Kidney (tissue), 14 donors: ENCODE data around the gene OR13D1. TPM values are rescaled to one million over a fixed set of nuclear protein-coding genes. Genes with fewer than 3 reads are reported as not detected.
"Not testable (repeated sequence)": the region's sequence is repeated elsewhere in the genome, so short reads cannot be mapped to it uniquely, and the experiment has no call there.

Experiments
- DNase-seq, 5 donors: peaks; one replicate each; pipeline ENCODE4 v3.0.0-alpha.2; 2013 to 2020
- FAIRE-seq: peaks from 2 replicates; lab custom pipeline; 2012; peaks lifted over from hg19 to GRCh38; lab: Jason Lieb, UNC
- H3K27ac ChIP-seq, 2 donors: one replicate each; pipeline ENCODE4 v1.7.0; 2013; ENCODE audit warnings: low read depth in 2 of 2, low read length in 2 of 2, inconsistent platforms in 1 of 2
- H3K27me3 ChIP-seq: one replicate; pipeline ENCODE4 v1.7.1; 2013; ENCODE audit warnings: low read length, inconsistent platforms; ENCODE audit not compliant: control insufficient read depth, insufficient read depth
- H3K36me3 ChIP-seq, 3 donors: one replicate each; pipeline versions ENCODE4 v1.7.0 to v1.7.1; 2013; ENCODE audit warnings: low read length in 3 of 3, control low read depth in 1 of 3, inconsistent platforms in 1 of 3; ENCODE audit not compliant: insufficient read depth in 3 of 3, control insufficient read depth in 2 of 3
- H3K4me1 ChIP-seq, 3 donors: one replicate each; pipeline versions ENCODE4 v1.7.0 to v1.7.1; 2013; ENCODE audit warnings: low read length in 3 of 3, inconsistent platforms in 1 of 3, low read depth in 1 of 3; ENCODE audit not compliant: control insufficient read depth in 2 of 3, insufficient read depth in 2 of 3
- H3K4me3 ChIP-seq, 3 donors: one replicate each; pipeline versions ENCODE4 v1.7.0 to v1.8.1; 2013; ENCODE audit warnings: low read length in 3 of 3, control low read depth in 1 of 3, inconsistent platforms in 1 of 3
- H3K9ac ChIP-seq, 3 donors: one replicate each; pipeline versions ENCODE4 v1.7.0 to v1.7.1; 2013; ENCODE audit warnings: low read length in 3 of 3, control low read depth in 1 of 3, inconsistent platforms in 1 of 3
- H3K9me3 ChIP-seq, 3 donors: one replicate each; pipeline versions ENCODE4 v1.7.0 to v1.7.1; 2013; ENCODE audit warnings: low read length in 3 of 3, control low read depth in 1 of 3, inconsistent platforms in 1 of 3; ENCODE audit not compliant: control insufficient read depth in 2 of 3, insufficient read depth in 1 of 3
- intact Hi-C: fragments of 100-400 bp; cut with DNase I; formaldehyde crosslinking; loops from one replicate; pipeline ENCODE4 v1.11.1; 2022
- polyA plus RNA-seq: library from polyadenylated mRNA; stranded (reverse); fragments of 350-450 nt; fragmentation: Illumina TruSeq; extraction: RNeasy Lipid Tissue Mini Kit (QIAGEN cat#74804); gene quantifications from one replicate; pipeline ENCODE4 v1.2.3, GENCODE V29; 2014; ENCODE audit warnings: low read depth, low replicate concordance; ENCODE audit not compliant: insufficient read depth
- total RNA-seq: library from RNA; stranded (reverse); fragmentation: NEBNext Ultra II Directional; extraction: Animal tissue kit (Norgen Biotek cat#: 25700); gene quantifications from one replicate; pipeline ENCODE4 v1.2.1, GENCODE V29; 2021
- TF ChIP-seq, protein P1 (sequence below): IDR thresholded peaks from 3 replicates; pipeline ENCODE4 v1.5.1; 2012; ENCODE audit warnings: mild to moderate bottlenecking, moderate library complexity, borderline replicate concordance; ENCODE audit not compliant: insufficient read depth; ENCODE audit errors: extremely low read depth
- donor health status: control.
- donor health status: control.
- donor health status: control.
- donor health status: control.
- donor health status: control.
- donor health status: DM: yes; HTN: yes; CAD: no.
- donor health status: Normal renal cell carcinoma (clear cell type).

Gene OR13D1
- total and polyA plus RNA-seq, 2 donors from 2014 or later = not detected

DNA sequence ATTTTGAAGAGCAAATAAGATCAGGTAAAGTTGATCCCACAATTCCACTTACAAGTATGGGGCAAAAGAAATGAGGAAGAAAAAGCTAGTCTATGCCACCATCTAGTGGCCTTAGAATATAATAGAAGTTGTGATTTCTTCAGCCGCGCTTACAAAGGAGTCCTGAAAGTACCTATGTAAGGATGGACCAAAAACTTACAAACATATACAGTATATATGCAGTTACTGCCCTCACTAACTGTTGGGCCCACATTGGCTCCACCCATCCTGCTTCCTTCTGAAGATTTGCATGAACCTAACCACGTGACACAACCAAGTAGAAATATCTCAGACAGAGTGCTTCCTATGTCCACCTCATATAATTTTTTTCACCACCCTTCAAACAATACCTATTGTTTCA, 11.7 kb upstream of the OR13D1 start:
- peak in 2 of 5 donors; percentile 63 to 79 for DNase-seq
- TF ChIP-seq, protein P1, sequence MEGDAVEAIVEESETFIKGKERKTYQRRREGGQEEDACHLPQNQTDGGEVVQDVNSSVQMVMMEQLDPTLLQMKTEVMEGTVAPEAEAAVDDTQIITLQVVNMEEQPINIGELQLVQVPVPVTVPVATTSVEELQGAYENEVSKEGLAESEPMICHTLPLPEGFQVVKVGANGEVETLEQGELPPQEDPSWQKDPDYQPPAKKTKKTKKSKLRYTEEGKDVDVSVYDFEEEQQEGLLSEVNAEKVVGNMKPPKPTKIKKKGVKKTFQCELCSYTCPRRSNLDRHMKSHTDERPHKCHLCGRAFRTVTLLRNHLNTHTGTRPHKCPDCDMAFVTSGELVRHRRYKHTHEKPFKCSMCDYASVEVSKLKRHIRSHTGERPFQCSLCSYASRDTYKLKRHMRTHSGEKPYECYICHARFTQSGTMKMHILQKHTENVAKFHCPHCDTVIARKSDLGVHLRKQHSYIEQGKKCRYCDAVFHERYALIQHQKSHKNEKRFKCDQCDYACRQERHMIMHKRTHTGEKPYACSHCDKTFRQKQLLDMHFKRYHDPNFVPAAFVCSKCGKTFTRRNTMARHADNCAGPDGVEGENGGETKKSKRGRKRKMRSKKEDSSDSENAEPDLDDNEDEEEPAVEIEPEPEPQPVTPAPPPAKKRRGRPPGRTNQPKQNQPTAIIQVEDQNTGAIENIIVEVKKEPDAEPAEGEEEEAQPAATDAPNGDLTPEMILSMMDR = no peak
- H3K4me3 ChIP-seq = no peak overlapping the region
- H3K27me3 ChIP-seq = no peaks in the 10 kb centered on the region
- intact Hi-C loops = no loop called here
- no peak overlapping the region for H3K9ac ChIP-seq
- H3K9me3 ChIP-seq = no peaks in the 10 kb centered on the region
- no peaks in the 10 kb centered on the region for H3K4me1 ChIP-seq
- no peak for FAIRE-seq
- no peak overlapping the region for H3K27ac ChIP-seq
- H3K36me3 ChIP-seq = no peaks in the 10 kb centered on the region

DNA sequence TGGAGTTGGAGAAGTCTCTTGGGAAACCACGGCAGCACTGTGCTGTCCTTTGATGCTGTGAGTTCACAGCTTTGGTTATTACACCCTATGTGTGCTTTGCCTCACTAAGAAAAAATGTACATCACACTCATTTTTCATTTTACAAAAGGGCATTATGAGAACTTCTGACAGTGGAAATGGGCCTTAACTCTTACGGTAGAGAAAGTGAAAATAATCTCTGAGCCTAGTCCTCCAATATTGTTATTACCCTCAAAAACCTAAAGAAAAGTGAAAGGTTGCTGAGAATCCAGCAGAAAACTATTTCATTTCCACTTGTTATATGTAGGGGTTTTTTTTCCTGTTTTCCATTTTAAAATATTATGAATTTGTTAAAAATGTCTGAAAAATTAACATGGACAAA, 8.2 kb upstream of the OR13D1 start:
- no peaks in the 10 kb centered on the region for H3K27me3 ChIP-seq
- FAIRE-seq = no peak
- no peaks in the 10 kb centered on the region for H3K4me1 ChIP-seq
- no peak overlapping the region for H3K4me3 ChIP-seq
- intact Hi-C loops = no loop called here
- no peak for DNase-seq
- H3K36me3 ChIP-seq = no peaks in the 10 kb centered on the region
- TF ChIP-seq, protein P1 = no peak
- no peak overlapping the region for H3K9ac ChIP-seq
- no peak overlapping the region for H3K27ac ChIP-seq
- no peaks in the 10 kb centered on the region for H3K9me3 ChIP-seq

DNA sequence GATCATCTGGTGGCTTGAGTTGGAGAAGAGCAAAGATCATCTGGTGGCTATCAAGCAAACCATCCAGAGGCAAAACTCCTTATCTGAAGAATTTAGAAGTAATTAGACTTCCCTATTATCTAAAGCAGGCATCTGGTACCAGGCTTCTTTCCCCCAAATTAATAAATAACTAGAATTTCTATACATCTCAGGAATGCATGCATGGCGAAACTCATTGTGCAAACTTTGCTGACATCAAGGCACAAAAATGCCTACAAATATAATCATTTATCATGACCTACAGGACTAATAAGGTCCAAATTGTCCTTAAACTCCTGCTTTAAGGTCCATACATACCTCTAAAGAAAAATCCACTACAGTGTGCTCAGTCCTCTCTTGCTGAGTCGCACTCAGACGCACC, 6.0 kb downstream of the OR13D1 start:
- DNase-seq (no peak), FAIRE-seq (no peak)
- Histone ChIP-seq H3K9me3 (no peaks in the 10 kb centered on the region), H3K36me3 (no peaks in the 10 kb centered on the region), H3K27me3 (no peaks in the 10 kb centered on the region), H3K4me1 (no peaks in the 10 kb centered on the region), H3K27ac (no peak overlapping the region), H3K4me3 (no peak overlapping the region), H3K9ac (no peak overlapping the region)
- intact Hi-C loops = no loop called here
- TF ChIP-seq, protein P1 = no peak

DNA sequence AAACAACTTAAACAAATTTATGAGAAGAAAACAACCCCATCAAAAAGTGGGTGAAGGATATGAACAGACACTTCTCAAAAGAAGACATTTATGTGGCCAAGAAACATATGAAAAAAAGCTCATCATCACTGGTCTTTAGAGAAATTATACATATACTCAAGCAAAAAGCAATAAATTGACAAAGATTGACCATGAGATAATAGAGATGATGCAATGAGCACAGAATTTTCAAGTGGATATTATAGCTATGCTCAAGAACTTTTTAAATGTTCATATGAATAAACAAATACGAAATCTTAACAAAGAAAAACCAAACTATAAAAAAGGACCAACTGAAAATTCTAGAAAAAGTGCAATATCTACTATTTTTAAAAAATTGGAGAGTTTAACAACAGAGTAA, 14.4 kb downstream of the OR13D1 start:
- H3K9me3 ChIP-seq, FAIRE-seq, H3K27me3 ChIP-seq, H3K4me1 ChIP-seq, DNase-seq, H3K36me3 ChIP-seq, H3K4me3 ChIP-seq, intact Hi-C loops, H3K27ac ChIP-seq, H3K9ac ChIP-seq: not testable (repeated sequence)
